GM18909 (cell line): ENCODE measurements around the gene DNAH17.
A peak's percentile ranks its signal among the peaks of the same experiment; 100 is the strongest.

Source experiments
- ATAC-seq: cut with Tn5 transposase; IDR thresholded peaks from one replicate; pipeline ENCODE4 v1.9.1; 2021; ENCODE audit warnings: mild to moderate bottlenecking; ENCODE audit not compliant: unreplicated experiment, poor library complexity

The DNAH17 gene

GRCh38 chr17:78381601-78382232 lies 195.5 kb downstream of the DNAH17 start:
- no peak for ATAC-seq

GRCh38 chr17:78380370-78380769 lies 196.8 kb downstream of the DNAH17 start:
- no peak for ATAC-seq

- no peak for ATAC-seq
Observed at GRCh38 chr17:78379131-78379491, 198.1 kb downstream of the DNAH17 start.

GRCh38 chr17:78378225-78379130 lies 198.7 kb downstream of the DNAH17 start, which contains the start of gene PGS1:
Gene PGS1, plus strand, starts transcription at chr17:78378649. Its CDS starts 17 bp downstream, at chr17:78378666.
- ATAC-seq = peak; percentile 41

- no peak for ATAC-seq
Observed at GRCh38 chr17:78377858-78378224, 199.4 kb downstream of the DNAH17 start.

GRCh38 chr17:78376161-78376560 lies 201.0 kb downstream of the DNAH17 start:
- no peak for ATAC-seq

- ATAC-seq = no peak
Observed at GRCh38 chr17:78375401-78376151, 201.6 kb downstream of the DNAH17 start.

GRCh38 chr17:78374631-78375274 lies 202.4 kb downstream of the DNAH17 start:
- no peak for ATAC-seq

- ATAC-seq = no peak
Observed at GRCh38 chr17:78374189-78374588, 203.0 kb downstream of the DNAH17 start.
